OCI-LY7 (cell line): Measurements from ENCODE around the gene MDGA2. TPM values are rescaled to one million over a fixed set of nuclear protein-coding genes. Genes with fewer than 3 reads are reported as not detected.

Experiments
- BruUV-seq: library from RNA; stranded (reverse); fragments of 400-500 nt; replicated peaks from 2 replicates; lab custom pipeline; 2021; lab: Mats Ljungman, UMichigan
- CTCF ChIA-PET: fragments of 300-600 bp; sonication (Branson Sonifier 250); formaldehyde crosslinking; loops from one replicate; lab custom pipeline; 2022; ENCODE audit warnings: antibody characterized with exemption; ENCODE audit not compliant: unreplicated experiment; lab: Charles Lee
- POLR2A ChIA-PET: fragments of 300-600 bp; sonication (Branson Sonifier 250); formaldehyde crosslinking; loops from one replicate; lab custom pipeline; 2022; ENCODE audit warnings: antibody characterized with exemption; lab: Charles Lee
- DNase-seq: peaks from one replicate; pipeline ENCODE4 v3.0.0-alpha.2; 2015; ENCODE audit warnings: low spot score
- H2AFZ ChIP-seq: fragments of 200-600 bp; sonication (generic), shearing (Covaris generic); 2 replicates; pipeline ENCODE4 v1.6.1; 2014; ENCODE audit warnings: mild to moderate bottlenecking, antibody characterized with exemption, low read length, moderate library complexity
- H3K27ac ChIP-seq: fragments of 200-600 bp; sonication (generic); 2 replicates; pipeline ENCODE4 v1.5.1; 2014; ENCODE audit warnings: mixed run types, low read depth, mild to moderate bottlenecking, moderate library complexity, low read length, inconsistent platforms; ENCODE audit not compliant: poor library complexity, severe bottlenecking
- H3K36me3 ChIP-seq: fragments of 200-600 bp; sonication (generic); 2 replicates; pipeline ENCODE4 v1.6.1; 2014; ENCODE audit warnings: mild to moderate bottlenecking, antibody characterized with exemption, low read length, moderate library complexity, mixed read lengths; ENCODE audit not compliant: insufficient read depth
- H3K4me1 ChIP-seq: fragments of 200-600 bp; sonication (generic); 2 replicates; pipeline ENCODE4 v1.5.1; 2014; ENCODE audit warnings: mild to moderate bottlenecking, low read length; ENCODE audit not compliant: insufficient read depth, poor library complexity, severe bottlenecking
- H3K4me2 ChIP-seq: fragments of 200-600 bp; sonication (generic); 2 replicates; pipeline ENCODE4 v1.6.1; 2014; ENCODE audit warnings: mild to moderate bottlenecking, low read length
- H3K4me3 ChIP-seq: fragments of 200-600 bp; sonication (generic); 2 replicates; pipeline ENCODE4 v1.5.1; 2014; ENCODE audit warnings: mild to moderate bottlenecking, low read depth, low read length; ENCODE audit not compliant: poor library complexity, severe bottlenecking
- H3K79me2 ChIP-seq: fragments of 200-600 bp; sonication (generic); 2 replicates; pipeline ENCODE4 v1.6.1; 2016; ENCODE audit warnings: low read depth, mild to moderate bottlenecking, low read length, moderate library complexity, mixed read lengths; ENCODE audit not compliant: insufficient read depth
- H3K9me2 ChIP-seq: fragments of 200-600 bp; sonication (generic); 2 replicates; pipeline ENCODE4 v1.6.1; 2016; ENCODE audit warnings: mild to moderate bottlenecking, low read length, mixed read lengths; ENCODE audit not compliant: insufficient read depth
- H3K9me3 ChIP-seq: fragments of 200-600 bp; sonication (generic); 2 replicates; pipeline ENCODE4 v1.6.1; 2014; ENCODE audit warnings: mild to moderate bottlenecking, mixed run types, low read length, mixed read lengths
- H4K20me1 ChIP-seq: fragments of 200-600 bp; sonication (generic); 2 replicates; pipeline ENCODE4 v1.6.1; 2014; ENCODE audit warnings: mild to moderate bottlenecking, antibody characterized with exemption, low read length, moderate library complexity, mixed read lengths; ENCODE audit not compliant: insufficient read depth
- EZH2phosphoT487 ChIP-seq: fragments of 200-600 bp; sonication (generic); IDR thresholded peaks from 2 replicates; pipeline ENCODE4 v1.6.1; 2018; ENCODE audit warnings: low read depth, borderline replicate concordance, mild to moderate bottlenecking, mixed run types, antibody characterized with exemption, low read length, moderate library complexity, mixed read lengths
- intact Hi-C: fragments of 100-400 bp; cut with micrococcal nuclease; formaldehyde crosslinking; loops from one replicate; pipeline ENCODE4 v1.10.0; 2022; ENCODE audit not compliant: unreplicated experiment
- total RNA-seq, 2 experiments: library from RNA; depleted of rRNA in 1 of 2; stranded (reverse); fragments of >200 nt in 1 of 2; shearing (Covaris generic) in 1 of 2; gene quantifications; 2 replicates each; pipeline ENCODE4 v1.2.3, GENCODE V29; 2014 to 2022
- TF ChIP-seq, protein P1 (sequence below): fragments of 200-600 bp; sonication (generic); conservative IDR thresholded peaks from 2 replicates; pipeline ENCODE4 v1.5.1; 2014; ENCODE audit warnings: mild to moderate bottlenecking, antibody characterized with exemption, low read length, moderate library complexity, mixed read lengths

The MDGA2 gene
- total RNA-seq, 2 experiments from 2014 or later: not detected

GRCh38 chr14:47302121-47302520 is 373.3 kb downstream of the MDGA2 start:
- Histone ChIP-seq H3K79me2 (no peaks in the 10 kb centered on the region), H3K27ac (no peak overlapping the region), H3K36me3 (no peaks in the 10 kb centered on the region), H3K9me2 (no peaks in the 10 kb centered on the region), H3K4me3 (no peak overlapping the region), H4K20me1 (no peaks in the 10 kb centered on the region), H2AFZ (no peak overlapping the region), H3K4me2 (no peak overlapping the region), H3K9me3 (no peaks in the 10 kb centered on the region), H3K4me1 (no peaks in the 10 kb centered on the region)
- no peak for DNase-seq
- no TSS peak for BruUV-seq
- no peak for TF ChIP-seq EZH2phosphoT487
- TF ChIP-seq, protein P1, sequence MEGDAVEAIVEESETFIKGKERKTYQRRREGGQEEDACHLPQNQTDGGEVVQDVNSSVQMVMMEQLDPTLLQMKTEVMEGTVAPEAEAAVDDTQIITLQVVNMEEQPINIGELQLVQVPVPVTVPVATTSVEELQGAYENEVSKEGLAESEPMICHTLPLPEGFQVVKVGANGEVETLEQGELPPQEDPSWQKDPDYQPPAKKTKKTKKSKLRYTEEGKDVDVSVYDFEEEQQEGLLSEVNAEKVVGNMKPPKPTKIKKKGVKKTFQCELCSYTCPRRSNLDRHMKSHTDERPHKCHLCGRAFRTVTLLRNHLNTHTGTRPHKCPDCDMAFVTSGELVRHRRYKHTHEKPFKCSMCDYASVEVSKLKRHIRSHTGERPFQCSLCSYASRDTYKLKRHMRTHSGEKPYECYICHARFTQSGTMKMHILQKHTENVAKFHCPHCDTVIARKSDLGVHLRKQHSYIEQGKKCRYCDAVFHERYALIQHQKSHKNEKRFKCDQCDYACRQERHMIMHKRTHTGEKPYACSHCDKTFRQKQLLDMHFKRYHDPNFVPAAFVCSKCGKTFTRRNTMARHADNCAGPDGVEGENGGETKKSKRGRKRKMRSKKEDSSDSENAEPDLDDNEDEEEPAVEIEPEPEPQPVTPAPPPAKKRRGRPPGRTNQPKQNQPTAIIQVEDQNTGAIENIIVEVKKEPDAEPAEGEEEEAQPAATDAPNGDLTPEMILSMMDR: no peak
- intact Hi-C loops: no loop called here
- ChIA-PET POLR2A (interaction anchor here (1.1 to 1.2 kb wide), 3 partner anchors 11 to 462 kb away, joined by 3 read pairs; no protein-coding TSS in a partner anchor), CTCF (no interaction called here)

- TF ChIP-seq EZH2phosphoT487: no peak
- TF ChIP-seq, protein P1: no peak
- Histone ChIP-seq H3K4me3 (no peak overlapping the region), H3K9me3 (no peaks in the 10 kb centered on the region), H3K4me1 (no peaks in the 10 kb centered on the region), H2AFZ (no peak overlapping the region), H3K27ac (no peak overlapping the region), H3K79me2 (no peaks in the 10 kb centered on the region), H4K20me1 (no peaks in the 10 kb centered on the region), H3K36me3 (no peaks in the 10 kb centered on the region), H3K9me2 (no peaks in the 10 kb centered on the region), H3K4me2 (no peak overlapping the region)
- BruUV-seq: no TSS peak
- ChIA-PET POLR2A (interaction anchor here (0.6 kb wide), 1 partner anchor 9 kb away, joined by 3 read pairs; no protein-coding TSS in a partner anchor), CTCF (no interaction called here)
- no peak for DNase-seq
- intact Hi-C loops: no loop called here
Measured at GRCh38 chr14:47300796-47301195, 374.6 kb downstream of the MDGA2 start.

DNA sequence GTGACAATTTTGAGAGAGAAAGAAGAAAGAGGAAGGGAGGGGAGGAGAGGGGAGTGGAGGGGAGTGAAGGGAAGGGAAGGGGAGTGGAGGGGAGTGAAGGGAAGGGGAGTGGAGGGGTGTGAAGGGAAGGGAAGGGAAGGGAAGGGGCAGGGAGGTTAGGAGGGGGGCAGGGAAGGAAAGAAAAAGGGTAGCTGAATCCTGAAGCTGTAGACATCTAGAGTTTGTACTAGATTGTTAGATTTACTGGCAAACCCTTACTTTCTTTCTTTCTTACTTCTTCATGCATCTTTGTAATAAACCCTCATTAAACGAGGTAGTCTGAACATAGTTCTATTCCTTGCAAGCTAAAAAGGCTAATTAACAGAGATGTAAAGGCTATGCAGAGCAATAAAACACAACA is 378.0 kb downstream of the MDGA2 start:
- H3K4me3 ChIP-seq: no peak overlapping the region
- BruUV-seq: no TSS peak
- no peak overlapping the region for H2AFZ ChIP-seq
- H3K4me1 ChIP-seq: no peaks in the 10 kb centered on the region
- CTCF ChIA-PET: no interaction called here
- H3K9me2 ChIP-seq: no peaks in the 10 kb centered on the region
- no peaks in the 10 kb centered on the region for H3K9me3 ChIP-seq
- intact Hi-C loops: no loop called here
- POLR2A ChIA-PET: no interaction called here
- TF ChIP-seq, protein P1: no peak
- no peak for TF ChIP-seq EZH2phosphoT487
- no peak overlapping the region for H3K4me2 ChIP-seq
- H4K20me1 ChIP-seq: no peaks in the 10 kb centered on the region
- H3K36me3 ChIP-seq: no peaks in the 10 kb centered on the region
- DNase-seq: no peak
- no peaks in the 10 kb centered on the region for H3K79me2 ChIP-seq
- no peak overlapping the region for H3K27ac ChIP-seq
